ENCODE data around the gene RTL3. TPM values are rescaled to one million over a fixed set of nuclear protein-coding genes. Genes with fewer than 3 reads are reported as not detected.
"Not testable (repeated sequence)": the region's sequence is repeated elsewhere in the genome, so short reads cannot be mapped to it uniquely, and the experiment has no call there.

Gene RTL3
- polyA plus RNA-seq, 4 donors: 0.01 to 0.12 TPM; not detected in 2

DNA sequence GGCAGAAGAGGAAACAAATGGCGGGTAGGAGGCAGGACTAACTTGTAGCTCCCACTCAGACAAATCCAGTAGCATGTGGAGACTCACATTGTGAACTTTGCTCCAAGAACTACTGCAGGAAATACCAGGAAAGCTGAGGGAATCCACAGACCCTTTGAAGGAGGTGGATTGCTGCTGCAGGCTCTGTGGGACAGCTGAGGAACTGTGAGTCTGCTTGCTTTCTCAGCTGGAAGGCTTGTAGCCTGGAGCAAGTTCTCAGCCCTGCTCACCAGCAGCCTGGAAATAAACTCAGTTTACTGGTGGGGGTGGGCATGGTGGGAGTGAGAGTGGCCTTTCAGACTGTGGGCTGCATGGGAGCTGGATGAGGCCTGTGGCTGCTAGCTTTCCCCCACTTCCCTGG lies 16.0 kb downstream of the RTL3 start:
- H3K9me3 ChIP-seq (ENCODE audit: control insufficient read depth in 2 of 2, insufficient read depth in 1 of 2, low read depth in 1 of 2, low read length in 1 of 2): peaks cover 0 to 3% of the 10 kb centered on the region in 2 donors
- DNase-seq (no peak), FAIRE-seq (no peak)
- no peaks in the 10 kb centered on the region for H3K4me1 ChIP-seq (ENCODE audit: control insufficient read depth in 3 of 3, insufficient read depth in 2 of 3, low read depth in 1 of 3, low read length in 2 of 3)
- H3K27me3 ChIP-seq (ENCODE audit: control insufficient read depth in 3 of 3, insufficient read depth in 3 of 3, low read length in 3 of 3): no peaks in the 10 kb centered on the region
- H3K4me3 ChIP-seq (ENCODE audit: low read depth in 1 of 3, low read length in 3 of 3): no peak overlapping the region
- no peak overlapping the region for H3K27ac ChIP-seq (ENCODE audit: low read depth in 1 of 3, low read length in 2 of 3)
- 18 to 70% (median 20%) methylated on average over 1 of the region's 1 CpG for WGBS, 3 donors
- no peaks in the 10 kb centered on the region for H3K36me3 ChIP-seq (ENCODE audit: control insufficient read depth in 3 of 3, insufficient read depth in 2 of 3, low read depth in 1 of 3, low read length in 3 of 3)

GRCh38 chrX:78636096-78636495 lies 23.0 kb downstream of the RTL3 start:
- not testable (repeated sequence) for DNase-seq; H3K27ac ChIP-seq (ENCODE audit: low read depth in 1 of 3, low read length in 2 of 3); H3K27me3 ChIP-seq (ENCODE audit: control insufficient read depth in 3 of 3, insufficient read depth in 3 of 3, low read length in 3 of 3); FAIRE-seq; H3K36me3 ChIP-seq (ENCODE audit: control insufficient read depth in 3 of 3, insufficient read depth in 2 of 3, low read depth in 1 of 3, low read length in 3 of 3); H3K4me1 ChIP-seq (ENCODE audit: control insufficient read depth in 3 of 3, insufficient read depth in 2 of 3, low read depth in 1 of 3, low read length in 2 of 3); H3K4me3 ChIP-seq (ENCODE audit: low read depth in 1 of 3, low read length in 3 of 3); H3K9me3 ChIP-seq (ENCODE audit: control insufficient read depth in 2 of 2, insufficient read depth in 1 of 2, low read depth in 1 of 2, low read length in 1 of 2)
- 65 to 94% (median 83%) methylated on average over 1 of the region's 1 CpG for WGBS, 3 donors

GRCh38 chrX:78624962-78625909 lies 33.9 kb downstream of the RTL3 start:
- FAIRE-seq (no peak), DNase-seq (no peak)
- Histone ChIP-seq H3K4me1 (ENCODE audit: control insufficient read depth in 3 of 3, insufficient read depth in 2 of 3, low read depth in 1 of 3, low read length in 2 of 3) (no peaks in the 10 kb centered on the region), H3K27me3 (ENCODE audit: control insufficient read depth in 3 of 3, insufficient read depth in 3 of 3, low read length in 3 of 3) (no peaks in the 10 kb centered on the region), H3K9me3 (ENCODE audit: control insufficient read depth in 2 of 2, insufficient read depth in 1 of 2, low read depth in 1 of 2, low read length in 1 of 2) (no peaks in the 10 kb centered on the region), H3K36me3 (ENCODE audit: control insufficient read depth in 3 of 3, insufficient read depth in 2 of 3, low read depth in 1 of 3, low read length in 3 of 3) (no peaks in the 10 kb centered on the region), H3K27ac (ENCODE audit: low read depth in 1 of 3, low read length in 2 of 3) (no peak overlapping the region), H3K4me3 (ENCODE audit: low read depth in 1 of 3, low read length in 3 of 3) (no peak overlapping the region)
- whole genome bisulfite sequencing, 3 donors: 2 to 24% (median 14%) methylated on average over 2 of the region's 2 CpGs

DNA sequence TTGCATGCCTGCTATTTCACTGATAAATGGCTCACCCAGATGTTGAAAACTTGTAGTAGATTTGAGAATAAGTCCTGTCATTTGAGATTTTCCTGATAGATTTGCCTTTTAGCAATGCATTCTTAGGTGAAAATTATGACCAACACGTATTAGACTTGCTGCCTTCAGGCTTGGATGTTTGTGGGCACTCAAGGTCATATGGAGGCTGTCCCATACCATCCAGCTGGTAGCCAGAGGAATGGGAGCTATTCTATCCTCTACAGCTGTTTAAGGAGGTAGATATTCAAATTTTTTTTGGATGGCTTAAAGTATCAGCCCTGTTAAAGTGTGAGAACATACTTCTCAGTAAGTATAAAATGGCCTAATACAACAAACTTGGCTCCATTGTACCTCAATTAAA lies 34.7 kb downstream of the RTL3 start:
- no peaks in the 10 kb centered on the region for H3K36me3 ChIP-seq (ENCODE audit: control insufficient read depth in 3 of 3, insufficient read depth in 2 of 3, low read depth in 1 of 3, low read length in 3 of 3)
- H3K27ac ChIP-seq (ENCODE audit: low read depth in 1 of 3, low read length in 2 of 3): no peak overlapping the region
- no peak for DNase-seq
- no peak overlapping the region for H3K4me3 ChIP-seq (ENCODE audit: low read depth in 1 of 3, low read length in 3 of 3)
- H3K9me3 ChIP-seq (ENCODE audit: control insufficient read depth in 2 of 2, insufficient read depth in 1 of 2, low read depth in 1 of 2, low read length in 1 of 2): no peaks in the 10 kb centered on the region
- FAIRE-seq: no peak
- WGBS, 3 donors: 38 to 62% (median 46%) methylated on average over 1 of the region's 1 CpG
- no peaks in the 10 kb centered on the region for H3K27me3 ChIP-seq (ENCODE audit: control insufficient read depth in 3 of 3, insufficient read depth in 3 of 3, low read length in 3 of 3)
- no peaks in the 10 kb centered on the region for H3K4me1 ChIP-seq (ENCODE audit: control insufficient read depth in 3 of 3, insufficient read depth in 2 of 3, low read depth in 1 of 3, low read length in 2 of 3)

GRCh38 chrX:78622831-78623230 lies 36.3 kb downstream of the RTL3 start:
- 0 to 68% (median 13%) methylated on average over 1 of the region's 1 CpG for WGBS, 3 donors
- H3K27me3 ChIP-seq (ENCODE audit: control insufficient read depth in 3 of 3, insufficient read depth in 3 of 3, low read length in 3 of 3): no peaks in the 10 kb centered on the region
- H3K27ac ChIP-seq (ENCODE audit: low read depth in 1 of 3, low read length in 2 of 3): no peak overlapping the region
- DNase-seq: no peak
- no peak for FAIRE-seq
- H3K36me3 ChIP-seq (ENCODE audit: control insufficient read depth in 3 of 3, insufficient read depth in 2 of 3, low read depth in 1 of 3, low read length in 3 of 3): no peaks in the 10 kb centered on the region
- H3K4me3 ChIP-seq (ENCODE audit: low read depth in 1 of 3, low read length in 3 of 3): no peak overlapping the region
- no peaks in the 10 kb centered on the region for H3K9me3 ChIP-seq (ENCODE audit: control insufficient read depth in 2 of 2, insufficient read depth in 1 of 2, low read depth in 1 of 2, low read length in 1 of 2)
- H3K4me1 ChIP-seq (ENCODE audit: control insufficient read depth in 3 of 3, insufficient read depth in 2 of 3, low read depth in 1 of 3, low read length in 2 of 3): no peaks in the 10 kb centered on the region

DNA sequence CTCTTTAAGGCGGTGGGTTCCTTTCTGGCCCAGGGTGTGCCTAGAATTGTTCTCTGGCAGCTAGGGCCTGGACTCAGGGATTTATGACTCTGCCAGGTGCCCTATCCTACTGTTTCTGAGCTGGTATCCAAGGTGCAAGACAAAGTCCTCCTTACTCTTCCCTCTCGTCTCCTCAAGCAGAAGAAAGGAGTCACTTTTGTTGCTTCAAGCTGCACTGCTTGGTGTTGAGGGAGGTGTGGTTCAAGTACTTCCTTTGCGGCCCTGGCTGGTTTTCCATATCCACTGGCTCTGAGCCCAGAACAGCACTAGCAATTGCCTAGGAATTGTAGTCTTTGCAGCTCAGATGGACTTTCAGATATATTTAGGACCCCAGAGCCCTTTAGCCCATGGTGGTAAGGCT lies 39.3 kb downstream of the RTL3 start:
- WGBS, 3 donors: 59 to 68% (median 60%) methylated on average over 3 of the region's 3 CpGs
- no peak overlapping the region for H3K4me3 ChIP-seq (ENCODE audit: low read depth in 1 of 3, low read length in 3 of 3)
- no peak overlapping the region for H3K27ac ChIP-seq (ENCODE audit: low read depth in 1 of 3, low read length in 2 of 3)
- no peaks in the 10 kb centered on the region for H3K4me1 ChIP-seq (ENCODE audit: control insufficient read depth in 3 of 3, insufficient read depth in 2 of 3, low read depth in 1 of 3, low read length in 2 of 3)
- no peak for FAIRE-seq
- H3K9me3 ChIP-seq (ENCODE audit: control insufficient read depth in 2 of 2, insufficient read depth in 1 of 2, low read depth in 1 of 2, low read length in 1 of 2): no peaks in the 10 kb centered on the region
- no peaks in the 10 kb centered on the region for H3K27me3 ChIP-seq (ENCODE audit: control insufficient read depth in 3 of 3, insufficient read depth in 3 of 3, low read length in 3 of 3)
- no peak for DNase-seq
- H3K36me3 ChIP-seq (ENCODE audit: control insufficient read depth in 3 of 3, insufficient read depth in 2 of 3, low read depth in 1 of 3, low read length in 3 of 3): no peaks in the 10 kb centered on the region

DNA sequence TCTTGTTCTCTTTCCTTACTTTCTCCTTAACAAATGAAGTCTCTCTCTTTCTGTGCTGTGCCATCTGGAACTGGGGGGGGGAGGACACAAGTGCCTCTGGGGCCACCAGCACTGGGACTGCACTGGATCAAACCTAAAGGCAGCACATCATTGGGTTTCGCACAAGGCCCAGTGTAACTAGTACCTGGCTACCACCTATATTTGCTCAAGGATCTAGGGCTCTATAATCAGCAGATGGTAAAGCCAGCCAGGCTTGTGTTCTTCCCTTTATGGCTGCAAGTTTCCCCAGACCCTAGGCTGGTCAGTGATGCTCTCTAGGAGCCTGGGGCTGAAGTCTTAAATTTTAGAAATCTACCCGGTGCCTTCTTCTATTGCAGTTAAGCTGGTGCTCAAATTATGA lies 40.1 kb downstream of the RTL3 start:
- H3K27me3 ChIP-seq (ENCODE audit: control insufficient read depth in 3 of 3, insufficient read depth in 3 of 3, low read length in 3 of 3): no peaks in the 10 kb centered on the region
- no peak overlapping the region for H3K27ac ChIP-seq (ENCODE audit: low read depth in 1 of 3, low read length in 2 of 3)
- no peaks in the 10 kb centered on the region for H3K9me3 ChIP-seq (ENCODE audit: control insufficient read depth in 2 of 2, insufficient read depth in 1 of 2, low read depth in 1 of 2, low read length in 1 of 2)
- WGBS, 3 donors: 81 to 97% (median 94%) methylated on average over 2 of the region's 2 CpGs
- H3K4me1 ChIP-seq (ENCODE audit: control insufficient read depth in 3 of 3, insufficient read depth in 2 of 3, low read depth in 1 of 3, low read length in 2 of 3): no peaks in the 10 kb centered on the region
- H3K4me3 ChIP-seq (ENCODE audit: low read depth in 1 of 3, low read length in 3 of 3): no peak overlapping the region
- FAIRE-seq: no peak
- DNase-seq: no peak
- no peaks in the 10 kb centered on the region for H3K36me3 ChIP-seq (ENCODE audit: control insufficient read depth in 3 of 3, insufficient read depth in 2 of 3, low read depth in 1 of 3, low read length in 3 of 3)

- WGBS, 3 donors: 41 to 77% (median 46%) methylated on average over 1 of the region's 1 CpG
- no peak for DNase-seq
These were observed 44.9 kb downstream of the RTL3 start for GRCh38 chrX:78614264-78614663.

More at GRCh38 chrX:78614264-78614663, 44.9 kb downstream of the RTL3 start:
- Histone ChIP-seq H3K4me3 (ENCODE audit: low read depth in 1 of 3, low read length in 3 of 3) (no peak overlapping the region), H3K9me3 (ENCODE audit: control insufficient read depth in 2 of 2, insufficient read depth in 1 of 2, low read depth in 1 of 2, low read length in 1 of 2) (no peaks in the 10 kb centered on the region), H3K27ac (ENCODE audit: low read depth in 1 of 3, low read length in 2 of 3) (no peak overlapping the region), H3K27me3 (ENCODE audit: control insufficient read depth in 3 of 3, insufficient read depth in 3 of 3, low read length in 3 of 3) (no peaks in the 10 kb centered on the region), H3K36me3 (ENCODE audit: control insufficient read depth in 3 of 3, insufficient read depth in 2 of 3, low read depth in 1 of 3, low read length in 3 of 3) (no peaks in the 10 kb centered on the region), H3K4me1 (ENCODE audit: control insufficient read depth in 3 of 3, insufficient read depth in 2 of 3, low read depth in 1 of 3, low read length in 2 of 3) (no peaks in the 10 kb centered on the region)
- no peak for FAIRE-seq

Data from small intestine (tissue), 7 donors.